Ishikawa (cell line): ENCODE data around the gene KPNA4.

ENCODE experiments used
- CEBPB ChIP-seq: IDR thresholded peaks from 2 replicates; pipeline ENCODE4 v1.6.1; 2012
- CREB1 ChIP-seq: IDR thresholded peaks from 2 replicates; pipeline ENCODE4 v1.6.1; 2012; ENCODE audit warnings: low read depth
- EGR1 ChIP-seq: IDR thresholded peaks from 2 replicates; pipeline ENCODE4 v1.6.1; 2012
- EP300 ChIP-seq: IDR thresholded peaks from 2 replicates; pipeline ENCODE4 v1.6.1; 2012; ENCODE audit warnings: borderline replicate concordance
- FOXM1 ChIP-seq: IDR thresholded peaks from 2 replicates; pipeline ENCODE4 v1.6.1; 2012; ENCODE audit warnings: low read depth, borderline replicate concordance
- NFIC ChIP-seq: IDR thresholded peaks from 2 replicates; pipeline ENCODE4 v1.6.1; 2012
- RAD21 ChIP-seq: IDR thresholded peaks from 2 replicates; pipeline ENCODE4 v1.6.1; 2012; ENCODE audit warnings: low read depth
- TAF1 ChIP-seq: IDR thresholded peaks from 2 replicates; pipeline ENCODE4 v1.6.1; 2012; ENCODE audit warnings: low read depth, mild to moderate bottlenecking
- TCF12 ChIP-seq: IDR thresholded peaks from 2 replicates; pipeline ENCODE4 v1.6.1; 2012; ENCODE audit warnings: low read depth
- TEAD4 ChIP-seq: IDR thresholded peaks from 2 replicates; pipeline ENCODE4 v1.6.1; 2012
- YY1 ChIP-seq: IDR thresholded peaks from 2 replicates; pipeline ENCODE4 v1.6.1; 2012; ENCODE audit warnings: low read depth
- ZBTB7A ChIP-seq: IDR thresholded peaks from 2 replicates; pipeline ENCODE4 v1.6.1; 2012; ENCODE audit warnings: low read depth
- TF ChIP-seq, protein P1 (sequence below): IDR thresholded peaks from 2 replicates; pipeline ENCODE4 v1.6.1; 2012
- TF ChIP-seq, protein P2 (sequence below): IDR thresholded peaks from 2 replicates; pipeline ENCODE4 v1.6.1; 2012; ENCODE audit warnings: low read depth, mild to moderate bottlenecking
- TF ChIP-seq, protein P3 (sequence below): IDR thresholded peaks from 2 replicates; pipeline ENCODE4 v1.6.1; 2012

The KPNA4 gene

DNA sequence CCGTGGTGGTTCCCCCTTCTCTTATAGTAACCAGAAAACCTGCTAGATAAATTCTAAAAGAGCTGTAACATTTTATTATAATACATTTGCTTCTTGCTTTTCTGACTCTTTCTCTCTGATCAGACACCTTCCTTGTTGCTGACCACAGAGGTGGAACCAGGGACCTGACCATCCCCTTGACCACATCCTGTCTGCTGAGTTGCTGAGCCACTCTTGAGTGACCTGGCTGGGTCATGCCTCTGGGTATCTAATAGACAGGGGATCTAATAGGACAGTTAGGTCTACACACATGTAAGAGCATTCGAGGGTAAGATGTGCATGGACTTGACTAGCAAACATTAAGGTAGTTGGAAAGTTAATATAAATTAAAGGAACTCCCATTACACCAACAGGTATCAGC lies 93.0 kb downstream of the KPNA4 start:
- no peak for TF ChIP-seq CEBPB
- TF ChIP-seq, protein P1, sequence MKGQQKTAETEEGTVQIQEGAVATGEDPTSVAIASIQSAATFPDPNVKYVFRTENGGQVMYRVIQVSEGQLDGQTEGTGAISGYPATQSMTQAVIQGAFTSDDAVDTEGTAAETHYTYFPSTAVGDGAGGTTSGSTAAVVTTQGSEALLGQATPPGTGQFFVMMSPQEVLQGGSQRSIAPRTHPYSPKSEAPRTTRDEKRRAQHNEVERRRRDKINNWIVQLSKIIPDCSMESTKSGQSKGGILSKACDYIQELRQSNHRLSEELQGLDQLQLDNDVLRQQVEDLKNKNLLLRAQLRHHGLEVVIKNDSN: no peak
- TF ChIP-seq TCF12: no peak
- TF ChIP-seq EP300: no peak
- TF ChIP-seq YY1: no peak
- no peak for TF ChIP-seq CREB1
- TF ChIP-seq, protein P2, sequence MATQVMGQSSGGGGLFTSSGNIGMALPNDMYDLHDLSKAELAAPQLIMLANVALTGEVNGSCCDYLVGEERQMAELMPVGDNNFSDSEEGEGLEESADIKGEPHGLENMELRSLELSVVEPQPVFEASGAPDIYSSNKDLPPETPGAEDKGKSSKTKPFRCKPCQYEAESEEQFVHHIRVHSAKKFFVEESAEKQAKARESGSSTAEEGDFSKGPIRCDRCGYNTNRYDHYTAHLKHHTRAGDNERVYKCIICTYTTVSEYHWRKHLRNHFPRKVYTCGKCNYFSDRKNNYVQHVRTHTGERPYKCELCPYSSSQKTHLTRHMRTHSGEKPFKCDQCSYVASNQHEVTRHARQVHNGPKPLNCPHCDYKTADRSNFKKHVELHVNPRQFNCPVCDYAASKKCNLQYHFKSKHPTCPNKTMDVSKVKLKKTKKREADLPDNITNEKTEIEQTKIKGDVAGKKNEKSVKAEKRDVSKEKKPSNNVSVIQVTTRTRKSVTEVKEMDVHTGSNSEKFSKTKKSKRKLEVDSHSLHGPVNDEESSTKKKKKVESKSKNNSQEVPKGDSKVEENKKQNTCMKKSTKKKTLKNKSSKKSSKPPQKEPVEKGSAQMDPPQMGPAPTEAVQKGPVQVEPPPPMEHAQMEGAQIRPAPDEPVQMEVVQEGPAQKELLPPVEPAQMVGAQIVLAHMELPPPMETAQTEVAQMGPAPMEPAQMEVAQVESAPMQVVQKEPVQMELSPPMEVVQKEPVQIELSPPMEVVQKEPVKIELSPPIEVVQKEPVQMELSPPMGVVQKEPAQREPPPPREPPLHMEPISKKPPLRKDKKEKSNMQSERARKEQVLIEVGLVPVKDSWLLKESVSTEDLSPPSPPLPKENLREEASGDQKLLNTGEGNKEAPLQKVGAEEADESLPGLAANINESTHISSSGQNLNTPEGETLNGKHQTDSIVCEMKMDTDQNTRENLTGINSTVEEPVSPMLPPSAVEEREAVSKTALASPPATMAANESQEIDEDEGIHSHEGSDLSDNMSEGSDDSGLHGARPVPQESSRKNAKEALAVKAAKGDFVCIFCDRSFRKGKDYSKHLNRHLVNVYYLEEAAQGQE: no peak
- no peak for TF ChIP-seq TAF1
- no peak for TF ChIP-seq EGR1
- no peak for TF ChIP-seq RAD21
- no peak for TF ChIP-seq FOXM1
- TF ChIP-seq ZBTB7A: no peak
- no peak for TF ChIP-seq TEAD4
- TF ChIP-seq, protein P3, sequence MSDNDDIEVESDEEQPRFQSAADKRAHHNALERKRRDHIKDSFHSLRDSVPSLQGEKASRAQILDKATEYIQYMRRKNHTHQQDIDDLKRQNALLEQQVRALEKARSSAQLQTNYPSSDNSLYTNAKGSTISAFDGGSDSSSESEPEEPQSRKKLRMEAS: no peak
- no peak for TF ChIP-seq NFIC

DNA sequence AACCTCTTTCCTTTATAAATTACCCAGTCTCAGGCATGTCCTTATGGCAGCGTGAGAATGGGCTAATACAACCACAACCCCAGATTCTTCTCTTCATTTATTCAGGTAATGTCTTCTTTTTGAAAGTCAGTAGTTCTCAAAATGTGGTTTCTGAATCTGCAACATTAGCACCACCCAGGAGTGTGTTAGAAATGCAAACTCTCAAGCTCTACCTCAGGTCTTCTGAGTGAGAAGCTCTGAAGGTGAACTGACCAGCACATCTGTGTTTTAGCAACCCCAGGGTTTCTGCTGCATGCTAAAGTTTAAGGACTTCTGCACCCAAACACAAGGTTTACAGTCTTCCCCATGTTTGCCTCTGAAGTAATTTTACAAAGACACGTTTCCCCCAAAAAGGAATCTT lies 93.5 kb downstream of the KPNA4 start:
- TF ChIP-seq EGR1 (no peak), YY1 (no peak), EP300 (no peak), CREB1 (no peak), TCF12 (no peak), FOXM1 (no peak), CEBPB (no peak), TAF1 (no peak), TEAD4 (no peak), NFIC (no peak), RAD21 (no peak), ZBTB7A (no peak)
- TF ChIP-seq, protein P1: no peak
- TF ChIP-seq, protein P3: no peak
- TF ChIP-seq, protein P2: no peak

DNA sequence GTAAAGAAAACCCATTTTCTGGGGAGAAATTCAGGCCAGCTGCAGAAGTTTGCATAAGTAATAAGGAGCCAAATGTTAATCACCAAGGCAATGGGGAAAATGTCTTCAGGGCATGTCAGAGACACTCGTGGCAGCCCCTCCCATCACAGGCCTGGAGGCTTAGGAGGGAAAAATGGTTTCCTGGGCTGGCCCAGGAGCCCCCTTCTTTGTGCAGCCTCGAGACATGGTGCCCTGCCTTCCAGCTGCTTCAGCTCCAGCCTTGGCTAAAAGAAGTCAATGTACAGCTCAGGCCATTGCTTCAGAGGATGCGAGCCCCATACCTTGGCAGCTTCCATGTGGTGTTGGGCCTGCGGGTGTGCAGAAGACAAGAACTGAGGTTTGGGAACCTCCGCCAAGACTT lies 95.2 kb downstream of the KPNA4 start:
- TF ChIP-seq TAF1 (no peak), TEAD4 (no peak), ZBTB7A (no peak), CEBPB (no peak), EGR1 (no peak), NFIC (no peak), FOXM1 (no peak), CREB1 (no peak), TCF12 (no peak), YY1 (no peak), RAD21 (no peak), EP300 (no peak)
- TF ChIP-seq, protein P3: no peak
- TF ChIP-seq, protein P2: no peak
- TF ChIP-seq, protein P1: no peak

DNA sequence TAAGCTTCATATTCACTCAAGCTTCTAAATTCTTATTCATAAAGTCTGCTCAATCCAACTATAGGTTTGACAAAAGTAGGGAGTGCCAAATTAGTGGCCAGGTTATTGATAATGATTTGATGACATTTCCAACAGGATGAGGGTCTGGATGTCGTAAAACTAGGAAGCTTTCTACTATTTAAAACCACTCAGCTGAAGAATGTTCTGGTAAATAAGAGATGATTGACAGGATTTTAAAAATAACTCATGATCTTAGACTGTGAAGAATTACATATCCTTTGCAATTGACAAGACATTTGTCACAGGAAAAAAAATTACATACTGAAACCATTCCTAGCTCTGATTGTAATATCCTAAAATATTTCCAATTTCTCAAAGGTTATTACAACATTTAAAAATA lies 100.4 kb downstream of the KPNA4 start:
- TF ChIP-seq CEBPB (no peak), TCF12 (no peak), TEAD4 (no peak), EGR1 (no peak), NFIC (no peak), RAD21 (no peak), EP300 (no peak), ZBTB7A (no peak), YY1 (no peak), TAF1 (no peak), FOXM1 (no peak), CREB1 (no peak)
- TF ChIP-seq, protein P3: no peak
- TF ChIP-seq, protein P2: no peak
- TF ChIP-seq, protein P1: no peak
